Measurements from ENCODE around the gene ASXL2.
"Not testable (repeated sequence)": the region's sequence is repeated elsewhere in the genome, so short reads cannot be mapped to it uniquely, and the experiment has no call there.

Gene ASXL2

DNA sequence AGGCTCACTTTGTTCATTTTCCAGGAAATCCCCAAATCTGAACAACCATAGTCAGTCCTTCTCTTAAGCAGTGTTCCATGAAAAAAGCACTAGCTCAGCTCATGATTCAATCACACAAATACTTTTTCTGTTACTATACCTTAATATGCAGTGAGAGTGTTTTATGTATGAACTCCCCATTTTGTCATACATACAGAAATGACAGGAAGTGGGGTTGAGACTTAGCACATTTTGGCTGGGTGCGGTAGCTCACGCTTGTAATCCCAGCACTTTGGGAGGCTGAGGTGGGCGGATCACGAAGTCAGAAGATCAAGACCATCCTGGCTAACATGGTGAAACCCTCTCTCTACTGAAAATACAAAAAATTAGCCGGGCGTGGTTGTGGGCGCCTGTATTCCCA, 149.7 kb downstream of the ASXL2 start:
- no peak for DNase-seq

DNA sequence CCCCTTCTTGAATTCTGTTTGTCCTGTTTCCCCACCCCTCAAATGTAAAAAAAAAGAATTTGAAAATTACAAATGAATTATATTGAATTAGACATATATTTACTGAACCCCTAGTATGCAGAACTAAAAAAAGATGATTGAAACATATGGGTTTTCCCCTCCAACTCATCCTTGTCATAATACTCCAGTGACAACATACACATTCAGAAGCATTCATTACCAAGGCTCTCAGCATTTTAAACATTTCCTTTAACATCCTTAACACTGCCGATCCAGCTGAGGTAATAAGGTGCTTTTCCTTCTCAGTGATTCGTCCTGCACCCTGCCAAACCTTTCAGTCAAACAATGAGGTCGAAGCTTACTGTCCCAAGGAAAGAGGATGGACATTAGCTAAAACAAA, 151.8 kb downstream of the ASXL2 start:
- DNase-seq, result no peak

DNA sequence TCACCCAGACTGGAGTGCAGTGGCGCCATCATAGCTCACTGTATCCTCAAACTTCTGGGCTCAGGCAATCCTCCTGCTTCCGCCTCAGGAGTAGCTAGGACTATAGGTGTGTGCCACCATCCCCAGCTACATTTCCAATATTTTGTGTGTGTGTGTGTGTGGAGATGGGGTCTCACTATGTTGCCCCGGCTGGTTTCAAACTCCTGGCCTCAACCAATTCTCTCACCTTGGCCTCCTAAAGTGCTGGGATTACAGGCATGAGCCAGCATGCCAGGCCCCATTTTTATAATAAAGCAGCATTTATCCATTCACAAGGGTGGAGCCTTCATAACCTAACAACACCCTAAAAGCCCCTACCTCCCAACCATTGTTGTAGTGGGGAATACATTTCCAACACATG, 152.4 kb downstream of the ASXL2 start:
- no peak for DNase-seq

DNA sequence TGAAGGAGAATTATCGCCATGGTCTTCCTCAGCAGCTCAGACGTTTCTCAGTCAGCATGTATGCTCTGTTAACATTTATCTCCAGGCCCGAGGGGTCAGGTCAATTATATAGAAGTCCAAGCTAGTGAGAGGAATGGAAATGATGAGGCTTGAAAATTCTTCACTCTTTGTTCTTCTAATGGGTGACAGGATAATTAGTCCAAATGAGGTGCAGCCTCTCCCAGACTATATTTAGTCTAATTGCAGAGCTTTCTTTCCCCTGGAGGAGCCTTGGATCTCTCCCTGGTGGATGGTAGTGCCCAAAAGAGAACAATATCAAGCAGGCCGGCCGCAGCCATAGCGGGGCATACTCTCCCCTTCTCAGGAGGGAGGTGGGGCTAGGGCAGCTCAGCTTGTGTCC, 153.5 kb downstream of the ASXL2 start:
- DNase-seq, result no peak

DNA sequence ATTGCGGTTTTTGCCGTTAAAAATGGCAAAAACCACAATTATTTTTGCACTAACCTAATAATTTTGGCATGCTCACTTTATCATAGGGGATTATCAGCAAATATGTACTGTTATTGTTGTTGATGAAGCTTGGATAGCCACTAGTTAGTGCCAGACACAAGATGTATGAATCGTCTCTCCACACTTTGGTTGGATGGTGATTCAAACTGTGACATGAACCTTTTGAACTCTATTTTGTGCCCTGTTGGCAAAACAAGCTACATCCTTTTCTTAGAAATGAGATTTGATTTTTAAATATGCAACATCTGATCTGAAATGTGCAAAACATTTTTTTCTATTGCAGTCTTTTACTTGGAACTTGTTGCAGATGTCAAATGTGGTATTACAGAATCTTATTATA, 156.1 kb downstream of the ASXL2 start:
- DNase-seq, result no peak

DNA sequence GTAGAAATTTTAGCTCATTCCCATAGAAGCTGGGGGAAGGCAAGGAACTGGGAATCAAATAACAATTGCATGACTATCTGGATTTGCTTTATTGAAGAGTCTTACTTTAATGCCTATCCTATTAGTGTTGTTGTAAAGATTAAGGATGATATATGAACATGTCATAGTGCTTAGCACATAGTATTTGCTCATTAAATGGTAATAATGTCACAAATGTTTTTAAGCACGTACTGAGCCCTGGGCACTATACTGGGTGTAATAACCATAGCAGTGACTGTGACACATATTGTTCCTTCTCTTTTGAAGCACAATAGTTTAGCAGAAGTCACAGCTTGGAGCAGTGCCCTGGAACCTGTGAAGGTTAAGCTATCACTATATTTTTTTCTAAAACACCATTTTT, 157.7 kb downstream of the ASXL2 start:
- no peak for DNase-seq

DNA sequence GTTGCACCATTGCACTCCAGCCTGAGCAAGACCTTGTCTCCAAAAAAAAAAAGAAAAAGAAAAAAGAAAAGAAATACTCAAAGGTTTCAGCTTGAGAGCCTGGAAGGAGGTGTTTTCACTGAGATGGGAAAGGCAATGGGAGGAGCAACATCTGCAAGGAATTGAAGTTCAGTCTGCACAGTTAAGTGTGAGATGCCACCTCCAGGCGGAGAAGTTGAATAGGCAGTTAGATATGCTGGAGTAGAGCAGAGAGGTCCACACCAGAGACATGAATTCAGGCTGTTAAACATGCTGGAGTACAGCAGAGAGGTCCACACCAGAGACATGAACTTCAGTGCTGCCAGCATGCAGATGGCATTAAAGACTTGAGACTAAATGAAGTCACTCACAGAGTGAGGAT, 163.5 kb downstream of the ASXL2 start:
- DNase-seq, result no peak

DNA sequence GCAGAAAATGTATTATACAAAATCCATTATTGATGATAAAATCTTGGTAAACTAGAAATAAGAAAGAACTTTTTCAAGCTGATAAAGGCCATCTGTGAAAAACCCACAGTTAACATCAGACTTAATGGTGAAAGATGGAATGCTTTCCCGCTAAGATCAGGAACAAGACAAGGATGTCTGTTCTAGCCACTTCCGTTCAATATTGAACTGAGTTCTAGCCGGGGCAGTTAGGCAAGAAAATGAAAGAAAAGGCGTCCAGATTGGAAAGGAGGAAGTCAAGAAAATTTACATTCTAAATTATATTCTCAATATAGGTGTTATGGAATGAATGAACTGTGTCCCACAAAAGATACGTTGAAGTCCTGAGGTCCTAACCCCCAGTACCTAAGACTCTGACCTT, 165.8 kb downstream of the ASXL2 start:
- no peak for DNase-seq

DNA sequence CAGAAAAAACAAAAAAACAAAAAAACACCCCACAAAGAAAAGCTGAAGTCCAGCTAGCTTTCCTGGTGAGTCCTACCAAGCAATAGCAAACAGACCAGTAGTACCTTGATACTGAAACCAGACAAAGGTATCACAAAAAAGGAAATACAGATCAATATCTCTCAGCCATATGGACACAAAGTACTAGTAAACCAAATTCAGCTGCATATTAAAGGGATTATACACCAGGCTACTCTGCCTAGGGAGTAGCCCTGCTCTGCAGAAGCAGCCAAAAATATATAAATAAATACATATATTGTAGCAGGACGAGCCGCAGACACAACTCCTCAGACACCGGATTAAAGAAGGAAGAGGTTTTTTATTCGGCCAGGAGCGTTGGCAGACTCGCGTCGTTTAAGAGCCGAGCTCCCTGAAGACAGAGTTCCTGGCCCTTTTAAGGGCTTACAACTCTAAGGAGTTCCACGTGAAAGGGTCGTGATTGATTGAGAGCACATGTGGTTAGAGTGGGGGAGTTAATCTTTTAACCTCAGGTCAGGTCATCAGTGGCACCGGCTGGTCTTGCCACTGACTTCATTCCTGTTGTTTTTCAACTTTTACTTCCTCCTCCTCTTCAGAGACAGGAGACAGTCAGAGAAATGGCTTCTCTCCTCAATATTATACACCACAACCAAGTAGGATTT, 166.5 kb downstream of the ASXL2 start:
- DNase-seq, result no peak

DNA sequence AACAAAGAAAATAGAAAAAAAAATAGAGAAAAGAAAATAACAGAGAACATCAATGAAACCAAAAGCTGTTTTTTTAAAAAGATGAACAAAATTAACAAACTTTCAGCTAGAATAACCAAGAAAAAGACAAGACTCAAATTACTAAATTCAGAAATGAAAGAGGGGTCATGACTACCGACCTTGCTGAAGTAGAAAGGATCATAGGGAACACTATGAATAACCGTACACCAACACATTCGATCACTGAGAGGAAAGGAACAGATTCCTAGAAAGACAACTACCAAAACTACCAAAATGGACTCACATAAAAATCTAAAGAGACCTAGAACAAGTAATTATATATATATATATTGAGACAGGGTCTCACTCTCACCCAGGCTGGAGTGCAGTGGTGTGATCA, 167.5 kb downstream of the ASXL2 start:
- no peak for DNase-seq

DNA sequence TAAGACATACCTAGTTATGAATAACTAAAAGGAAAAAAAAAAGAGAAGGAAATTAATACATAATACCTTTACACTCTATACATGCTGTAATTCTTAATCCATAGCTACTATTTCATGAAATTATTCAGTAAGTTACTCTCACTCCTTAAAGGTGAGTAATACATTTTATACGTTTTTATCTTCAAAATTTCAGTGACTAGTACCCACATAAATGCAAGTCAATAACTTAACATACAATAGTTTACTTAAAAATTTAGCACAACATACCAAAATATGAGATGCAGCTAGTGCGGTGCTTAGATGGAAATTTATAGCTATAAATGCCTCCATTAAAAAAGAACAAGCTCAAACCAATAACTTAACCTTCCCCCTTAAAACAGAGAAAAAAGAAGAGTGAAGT, 168.9 kb downstream of the ASXL2 start:
- DNase-seq, result no peak

DNA sequence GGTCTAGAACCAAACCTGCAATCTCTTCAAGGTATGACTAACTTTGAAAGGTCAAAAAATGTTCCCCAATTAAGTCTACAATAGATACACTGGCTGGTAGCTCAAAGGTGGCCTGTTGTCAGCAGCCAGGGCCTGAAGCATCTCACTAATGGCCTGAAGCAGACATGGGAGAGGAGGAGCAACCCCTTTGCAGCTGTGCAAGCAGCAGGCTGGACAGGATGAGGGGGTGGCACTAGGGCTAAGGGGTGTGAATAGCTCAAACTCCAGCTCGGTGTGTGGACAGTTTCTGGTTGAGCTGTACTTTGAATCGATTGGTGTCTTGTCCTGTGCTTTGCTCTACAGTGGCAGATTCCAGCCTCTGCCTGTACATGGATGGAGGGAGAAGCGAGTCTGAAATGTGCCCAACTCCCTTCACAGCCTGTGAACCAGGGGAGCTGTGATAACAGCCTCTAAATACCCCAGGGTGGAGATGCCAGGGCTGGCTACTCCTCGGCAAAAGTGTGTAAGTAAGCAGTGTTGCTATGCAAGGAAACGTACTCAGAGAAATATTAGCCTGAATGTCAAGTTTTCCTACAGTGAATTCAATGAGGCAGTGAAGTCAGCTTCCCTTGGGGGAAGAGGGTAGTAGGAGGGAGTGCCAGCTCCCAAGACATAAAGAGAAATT, 170.2 kb downstream of the ASXL2 start:
- DNase-seq, result no peak

DNA sequence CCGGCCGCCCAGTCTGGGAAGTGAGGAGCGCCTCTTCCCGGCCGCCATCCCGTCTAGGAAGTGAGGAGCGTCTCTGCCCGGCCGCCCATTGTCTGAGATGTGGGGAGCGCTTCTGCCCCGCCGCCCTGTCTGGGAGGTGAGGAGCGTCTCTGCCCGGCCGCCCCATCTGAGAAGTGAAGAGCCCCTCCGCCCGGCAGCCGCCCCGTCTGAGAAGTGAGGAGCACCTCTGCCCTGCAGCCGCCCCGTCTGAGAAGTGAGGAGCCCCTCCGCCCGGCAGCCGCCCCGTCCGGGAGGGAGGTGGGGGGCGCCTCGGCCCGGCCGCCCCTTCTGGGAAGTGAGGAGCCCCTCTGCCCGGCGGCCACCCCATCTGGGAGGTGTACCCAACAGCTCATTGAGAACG, 172.7 kb downstream of the ASXL2 start:
- DNase-seq, result not testable (repeated sequence)

DNA sequence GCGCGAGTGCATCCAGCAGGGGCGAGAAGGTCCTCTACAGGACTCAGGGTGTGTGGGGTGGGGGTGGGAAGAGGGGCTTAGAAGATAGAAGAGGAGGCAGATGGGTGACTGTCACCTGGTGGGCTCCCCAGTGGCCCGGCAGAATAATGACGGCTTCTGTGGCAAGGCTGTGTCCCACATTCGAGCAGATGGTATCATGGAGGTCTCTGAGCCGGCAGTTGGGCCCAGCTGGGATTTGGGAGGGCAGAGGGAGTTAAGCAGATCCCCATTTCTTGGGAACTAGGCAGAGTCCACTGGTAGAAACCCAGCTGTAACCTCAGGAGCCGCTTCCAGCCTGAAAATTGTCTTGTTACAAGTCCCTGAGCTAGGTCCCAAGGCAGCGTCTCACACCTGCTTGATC, 176.5 kb downstream of the ASXL2 start:
- DNase-seq, result no peak

DNA sequence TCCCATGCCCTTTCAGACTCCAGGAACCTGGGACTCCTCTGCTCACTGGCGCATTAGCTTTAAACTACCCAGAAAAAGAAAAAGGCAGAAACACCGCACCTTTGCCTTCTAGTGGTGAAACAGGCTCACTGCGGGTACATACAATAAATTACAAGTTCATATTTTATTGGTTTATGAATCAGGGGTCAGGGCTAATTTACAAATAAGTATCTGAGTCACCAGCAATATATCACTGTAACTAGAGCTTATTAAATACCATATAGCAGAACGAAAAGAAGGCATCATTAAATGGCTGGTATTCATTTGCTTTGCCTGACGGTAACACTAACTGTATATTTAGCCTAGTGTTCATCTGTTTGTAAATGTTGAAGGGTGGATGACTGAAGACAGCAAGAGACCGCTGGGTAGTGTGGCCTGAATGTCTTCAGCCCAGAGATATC, 178.0 kb downstream of the ASXL2 start:
- no peak for DNase-seq

DNA sequence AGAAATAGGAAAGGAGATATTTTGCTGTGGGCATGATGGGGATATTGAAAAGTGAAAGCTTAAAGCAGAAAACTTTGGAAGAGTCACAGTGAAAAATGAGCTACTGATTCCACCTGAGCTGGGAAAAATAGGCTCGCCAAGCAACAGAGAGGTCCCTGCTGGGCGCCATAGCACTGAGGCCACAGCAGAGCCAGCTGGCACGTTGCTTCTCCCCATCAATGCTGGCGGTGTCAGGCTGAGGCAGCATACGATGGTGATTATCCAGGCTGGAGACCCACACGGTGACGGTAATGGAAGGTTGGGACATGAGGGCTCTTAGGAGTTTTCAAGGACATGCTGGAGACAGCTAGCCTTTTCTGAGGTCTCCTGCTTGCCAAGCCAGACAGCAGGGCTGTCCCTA, 179.1 kb downstream of the ASXL2 start:
- no peak for DNase-seq

DNA sequence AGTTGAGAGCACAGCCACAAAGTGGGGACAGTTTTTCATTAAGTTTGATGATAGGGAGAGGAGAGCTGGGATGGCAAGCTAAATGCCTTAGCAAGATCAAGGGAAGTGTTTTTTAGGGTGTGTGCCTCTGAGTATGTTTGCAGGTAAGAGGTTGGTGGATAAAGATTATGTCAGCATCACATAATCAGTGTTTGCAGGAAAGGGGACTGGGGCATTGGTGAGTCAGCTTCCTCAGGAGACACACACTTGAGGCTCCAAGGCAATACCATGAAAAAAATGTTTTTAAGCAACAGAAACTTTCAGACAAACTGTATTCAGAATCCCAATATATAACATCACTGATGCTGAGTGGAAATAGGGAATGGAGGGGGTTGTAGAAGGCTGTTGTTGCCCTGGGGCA, 179.5 kb downstream of the ASXL2 start:
- DNase-seq, result no peak

DNA sequence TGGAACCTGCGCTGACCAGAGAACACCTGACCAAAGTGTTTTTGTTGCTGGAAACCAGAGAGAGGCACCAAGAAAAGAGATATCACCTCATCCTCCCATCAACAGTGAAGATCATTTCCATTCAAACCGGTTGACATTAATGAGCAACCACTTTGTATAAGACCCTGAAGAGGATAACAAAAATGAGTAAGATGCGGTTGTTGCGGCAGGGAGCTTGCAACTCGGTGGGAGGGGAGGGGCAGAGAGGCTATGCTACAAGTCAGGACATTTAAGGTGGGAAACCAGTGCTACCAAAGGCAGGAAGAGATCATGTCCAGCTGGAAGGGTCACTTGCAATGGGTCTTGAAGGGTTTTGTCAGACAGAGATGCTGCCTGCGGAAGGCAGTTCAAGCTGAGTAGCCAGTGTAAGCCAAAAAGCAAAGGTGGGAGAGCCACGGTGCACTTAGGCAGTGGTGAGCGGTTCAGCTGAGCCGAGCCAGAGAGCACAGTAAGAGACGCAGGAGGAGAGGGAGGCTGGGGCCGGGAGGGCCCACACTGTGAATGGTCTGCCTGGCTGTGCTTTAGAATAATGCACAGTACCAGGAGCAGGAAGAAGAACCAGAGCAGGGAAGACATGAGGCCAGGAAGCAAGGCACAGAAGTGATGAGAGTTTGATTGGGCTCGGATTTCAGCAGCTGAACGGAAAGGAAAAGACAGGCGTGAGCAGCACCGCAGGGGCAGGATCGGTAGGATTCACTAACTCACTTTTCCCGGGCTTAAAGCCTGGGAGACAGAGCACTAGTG, 180.5 kb downstream of the ASXL2 start:
- no peak for DNase-seq

DNA sequence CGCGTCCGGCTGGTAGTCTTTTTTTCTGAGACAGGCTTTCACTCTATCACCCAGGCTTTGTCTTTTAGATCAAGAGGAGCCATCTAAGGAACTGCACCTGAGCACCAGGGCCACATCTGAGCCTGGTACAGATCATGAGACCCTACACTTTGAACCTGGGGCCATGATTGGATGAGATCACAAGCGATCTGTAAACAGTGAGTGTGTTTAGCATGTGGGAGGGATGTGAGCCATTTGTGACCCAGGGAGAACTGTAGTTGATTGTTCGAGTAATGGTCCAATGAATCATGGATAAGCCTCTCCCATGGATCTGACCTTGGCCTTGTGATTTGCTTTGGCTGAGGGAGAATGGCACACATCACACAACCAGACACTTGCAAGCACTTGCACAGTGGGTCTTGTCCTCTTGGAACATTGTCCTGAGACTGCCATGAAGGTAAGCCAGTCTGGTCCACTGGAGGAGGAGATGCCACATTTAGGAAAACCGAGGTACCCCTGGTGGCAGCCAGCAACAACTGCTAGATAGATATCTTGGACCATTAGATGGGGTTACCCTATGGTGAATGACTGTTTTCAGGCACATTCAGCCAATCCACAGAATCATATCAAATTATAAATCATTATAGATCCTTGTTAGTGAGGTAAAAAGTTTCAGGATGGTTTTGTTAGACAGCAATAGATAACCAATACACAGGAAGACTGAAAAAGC, 185.4 kb downstream of the ASXL2 start:
- DNase-seq, result no peak

DNA sequence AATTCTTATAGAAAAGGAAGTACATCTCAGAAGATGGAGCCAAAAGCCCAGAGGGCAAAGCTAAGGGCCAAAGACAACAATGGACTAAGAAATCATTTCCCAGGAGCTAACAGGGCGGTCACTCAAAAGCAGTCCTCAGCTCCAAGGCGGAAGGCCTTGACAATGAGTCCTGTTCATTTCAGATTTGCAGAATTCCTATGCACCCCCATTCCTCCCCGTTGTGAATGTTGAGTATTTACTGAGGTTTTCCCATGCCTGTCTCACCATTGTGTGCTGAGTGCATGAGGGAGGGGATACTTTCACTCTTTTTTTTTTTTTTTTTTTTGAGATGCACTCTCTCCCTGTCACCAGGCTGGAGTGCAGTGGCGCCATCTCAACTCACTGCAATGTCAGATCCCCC, 186.1 kb downstream of the ASXL2 start:
- no peak for DNase-seq

DNA sequence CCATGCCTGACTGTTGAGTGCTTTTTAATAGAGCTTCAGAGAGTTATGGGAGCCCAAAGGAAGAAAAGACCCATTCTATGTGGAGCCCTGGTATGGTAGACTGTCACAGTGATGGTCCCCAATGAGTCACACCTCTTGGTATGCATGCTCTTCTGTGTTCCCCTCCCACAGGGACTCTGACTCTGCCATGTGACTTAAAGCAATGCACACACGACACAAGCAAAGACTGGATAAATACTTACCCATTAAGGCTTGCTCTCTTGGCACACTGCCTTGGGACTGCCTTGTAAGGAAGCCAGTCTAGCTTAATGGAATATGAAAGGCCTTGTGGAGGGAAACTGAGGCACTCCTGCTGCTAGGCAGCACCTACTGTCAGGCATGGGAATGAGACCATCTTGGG, 188.2 kb downstream of the ASXL2 start:
- no peak for DNase-seq

DNA sequence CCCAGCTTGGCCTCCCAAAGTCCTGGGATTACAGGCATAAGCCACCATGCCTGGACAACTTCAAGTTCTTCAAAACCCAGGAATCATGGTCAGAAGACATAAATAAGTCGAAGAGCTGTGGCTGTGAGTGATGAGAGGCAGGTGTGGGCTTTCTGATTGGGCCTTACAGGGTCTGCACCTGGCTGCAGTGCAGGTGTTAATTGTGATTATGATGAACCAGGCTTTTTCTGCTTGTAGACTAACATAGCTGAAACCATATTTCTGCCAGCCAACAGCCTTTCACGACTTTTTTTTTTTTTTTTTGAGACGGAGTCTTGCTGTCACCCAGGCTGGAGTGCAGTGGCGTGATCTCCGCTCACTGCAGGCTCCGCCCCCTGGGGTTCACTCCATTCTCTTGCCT, 190.1 kb downstream of the ASXL2 start:
- DNase-seq, result no peak

DNA sequence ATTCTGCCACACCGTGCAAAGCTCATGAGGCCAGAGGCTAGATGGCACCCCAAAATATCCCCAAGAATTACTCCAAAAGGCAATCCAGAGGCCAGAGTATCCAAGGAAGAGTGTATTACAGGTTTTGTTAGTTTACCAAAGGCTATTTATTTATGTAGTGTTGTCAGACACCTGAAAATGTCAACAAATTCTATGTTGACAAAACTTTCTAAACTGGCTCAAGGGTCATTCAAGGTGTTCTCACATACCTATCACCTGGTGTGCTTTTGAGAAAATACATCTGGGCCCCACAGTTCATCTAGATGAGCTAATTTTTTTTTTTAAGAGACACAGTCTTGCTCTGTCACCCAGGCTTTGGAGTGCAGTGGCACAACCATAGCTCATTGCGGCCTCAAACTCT, 192.5 kb downstream of the ASXL2 start:
- no peak for DNase-seq
